Fibroblast of the aortic adventitia (primary cell): ENCODE measurements around the gene KIF5B. TPM values are rescaled to one million over a fixed set of nuclear protein-coding genes. Genes with fewer than 3 reads are reported as not detected.

Experiments
- DNase-seq: peaks from one replicate; pipeline ENCODE4 v3.0.0-alpha.2; 2010; ENCODE audit warnings: low read depth
- H3K4me3 ChIP-seq: 2 replicates; pipeline ENCODE4 v1.5.1; 2011; ENCODE audit warnings: low read depth, mild to moderate bottlenecking, control low read depth, low read length, moderate library complexity
- total RNA-seq: library from RNA; depleted of rRNA; stranded (reverse); fragments of >200 nt; gene quantifications from 2 replicates; pipeline ENCODE4 v1.2.3, GENCODE V29; 2012; ENCODE audit warnings: low replicate concordance
- TF ChIP-seq, protein P1 (sequence below): IDR thresholded peaks from 2 replicates; pipeline ENCODE4 v1.5.1; 2011; ENCODE audit warnings: mild to moderate bottlenecking, low read length, control low read depth, inconsistent platforms; ENCODE audit not compliant: insufficient read depth

The KIF5B gene
- total RNA-seq, 1 donor, result 169 TPM

GRCh38 chr10:32039734-32040133, 16.5 kb downstream of the KIF5B start:
- DNase-seq, result no peak
- TF ChIP-seq, protein P1, sequence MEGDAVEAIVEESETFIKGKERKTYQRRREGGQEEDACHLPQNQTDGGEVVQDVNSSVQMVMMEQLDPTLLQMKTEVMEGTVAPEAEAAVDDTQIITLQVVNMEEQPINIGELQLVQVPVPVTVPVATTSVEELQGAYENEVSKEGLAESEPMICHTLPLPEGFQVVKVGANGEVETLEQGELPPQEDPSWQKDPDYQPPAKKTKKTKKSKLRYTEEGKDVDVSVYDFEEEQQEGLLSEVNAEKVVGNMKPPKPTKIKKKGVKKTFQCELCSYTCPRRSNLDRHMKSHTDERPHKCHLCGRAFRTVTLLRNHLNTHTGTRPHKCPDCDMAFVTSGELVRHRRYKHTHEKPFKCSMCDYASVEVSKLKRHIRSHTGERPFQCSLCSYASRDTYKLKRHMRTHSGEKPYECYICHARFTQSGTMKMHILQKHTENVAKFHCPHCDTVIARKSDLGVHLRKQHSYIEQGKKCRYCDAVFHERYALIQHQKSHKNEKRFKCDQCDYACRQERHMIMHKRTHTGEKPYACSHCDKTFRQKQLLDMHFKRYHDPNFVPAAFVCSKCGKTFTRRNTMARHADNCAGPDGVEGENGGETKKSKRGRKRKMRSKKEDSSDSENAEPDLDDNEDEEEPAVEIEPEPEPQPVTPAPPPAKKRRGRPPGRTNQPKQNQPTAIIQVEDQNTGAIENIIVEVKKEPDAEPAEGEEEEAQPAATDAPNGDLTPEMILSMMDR, result no peak
- no peak overlapping the region for H3K4me3 ChIP-seq

DNA sequence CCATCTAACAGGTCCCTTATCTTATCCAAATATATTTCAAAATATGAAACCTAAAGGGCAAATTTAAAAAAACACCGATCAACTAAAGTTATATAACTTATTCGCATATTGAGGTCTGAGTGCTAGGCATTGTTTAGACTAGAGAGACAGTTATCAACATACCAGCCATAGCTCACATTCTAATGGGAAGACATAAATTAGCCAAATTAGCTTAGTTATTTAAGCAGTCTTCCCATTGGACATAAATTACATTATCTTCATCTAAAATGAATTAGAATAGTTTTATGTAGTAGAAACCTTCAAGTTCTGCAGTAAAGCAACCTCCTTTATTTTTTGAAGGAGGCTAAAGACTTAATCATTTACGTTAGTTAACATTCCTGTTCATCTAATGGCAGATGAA, 17.4 kb downstream of the KIF5B start:
- TF ChIP-seq, protein P1, result no peak
- no peak for DNase-seq
- no peak overlapping the region for H3K4me3 ChIP-seq

DNA sequence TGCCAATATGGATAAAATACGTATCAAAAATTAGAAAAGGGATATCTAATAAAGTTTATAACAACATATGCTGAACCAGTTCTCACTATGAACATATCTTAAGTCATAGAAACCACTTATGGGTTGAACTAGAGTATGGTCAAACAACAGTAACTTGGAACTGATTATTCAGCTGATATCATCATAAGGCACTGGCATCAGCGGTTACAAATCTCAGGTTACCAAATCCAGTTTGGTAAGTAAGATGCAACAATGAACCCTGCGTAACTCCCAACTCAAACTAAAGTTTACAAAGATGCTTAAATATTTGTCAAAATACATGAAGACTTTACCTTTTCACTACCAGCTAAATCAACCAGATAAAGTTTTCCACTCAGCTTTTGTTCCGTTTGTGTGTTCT, 19.3 kb downstream of the KIF5B start:
- TF ChIP-seq, protein P1, result no peak
- DNase-seq, result no peak
- no peak overlapping the region for H3K4me3 ChIP-seq

DNA sequence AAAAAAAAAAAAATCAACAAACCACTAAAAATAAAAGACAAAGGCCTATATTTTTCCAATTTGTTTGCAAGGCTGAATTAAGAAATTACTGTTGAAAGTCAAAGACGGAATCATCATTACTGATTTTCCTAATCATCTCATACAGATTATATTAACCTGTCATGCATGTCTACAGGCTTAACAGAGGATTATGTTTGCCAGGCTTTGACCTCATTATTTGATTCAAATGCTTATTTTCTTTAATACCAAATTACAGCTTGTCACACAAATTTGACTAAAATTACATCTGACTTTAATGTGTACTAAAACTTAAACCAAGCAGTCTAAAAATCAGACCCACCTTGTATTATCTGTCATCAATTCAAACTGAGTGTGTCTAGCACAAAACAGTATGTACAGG, 21.2 kb downstream of the KIF5B start:
- TF ChIP-seq, protein P1, result no peak
- no peak for DNase-seq
- H3K4me3 ChIP-seq, result no peak overlapping the region

DNA sequence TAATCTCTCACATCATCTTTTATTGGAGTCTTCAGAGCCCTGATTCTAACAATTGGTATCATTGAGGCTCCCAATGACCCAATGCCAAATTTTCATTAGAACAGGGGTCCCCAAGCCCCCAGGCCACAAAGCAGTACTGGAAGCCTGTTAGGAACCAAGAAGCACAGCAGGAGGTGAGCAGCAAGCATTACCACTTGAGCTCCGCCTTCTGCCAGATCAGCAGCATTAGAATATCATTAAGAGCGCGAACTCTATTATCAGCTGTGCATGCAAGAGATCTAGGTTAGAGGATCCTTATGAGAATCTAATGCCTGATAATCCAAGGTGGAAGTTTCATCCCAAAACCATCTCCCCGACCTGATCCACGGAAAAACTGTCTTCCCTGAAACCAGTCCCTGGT, 23.1 kb downstream of the KIF5B start:
- H3K4me3 ChIP-seq, result no peak overlapping the region
- TF ChIP-seq, protein P1, result no peak
- DNase-seq, result no peak

DNA sequence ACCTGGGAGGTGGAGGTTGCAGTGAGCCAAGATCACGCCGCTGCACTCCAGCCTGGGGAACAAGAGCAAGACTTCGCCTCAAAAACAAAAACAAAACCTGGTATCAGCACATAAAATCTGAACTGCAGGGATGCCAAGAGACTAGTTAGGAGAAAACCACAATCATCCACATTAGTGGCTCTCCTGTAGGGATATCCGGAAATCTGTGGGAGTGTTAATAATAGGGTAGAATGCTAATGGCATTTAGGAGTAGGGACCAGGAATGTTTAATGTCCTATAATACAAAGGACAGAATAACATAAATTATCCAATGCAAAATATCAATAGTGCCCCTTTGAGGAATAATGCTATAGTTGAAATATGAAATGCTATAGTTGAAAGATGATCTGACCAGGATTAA, 24.3 kb downstream of the KIF5B start:
- no peak for DNase-seq

GRCh38 chr10:32031424-32031823, 24.8 kb downstream of the KIF5B start:
- H3K4me3 ChIP-seq, result no peak overlapping the region
- TF ChIP-seq, protein P1, result no peak
- DNase-seq, result no peak

More for the DNA sequence above, 24.3 kb downstream of the KIF5B start:
- TF ChIP-seq, protein P1, result no peak
- no peak overlapping the region for H3K4me3 ChIP-seq
